HEK293 (cell line): ENCODE data around the gene STK32C.

Experiments used
- CTCF ChIA-PET: fragments of 350-600 bp; formaldehyde crosslinking; extraction: SDS; loops from one replicate; lab custom pipeline; 2021; ENCODE audit warnings: antibody characterized with exemption; lab: Yijun Ruan, JAX
- POLR2A ChIA-PET: fragments of 300-600 bp; formaldehyde crosslinking; extraction: SDS; loops from one replicate; lab custom pipeline; 2020; ENCODE audit warnings: antibody characterized with exemption, inconsistent platforms; lab: Yijun Ruan, JAX
- H3K27ac ChIP-seq: fragments of 200-500 bp; sonication (Bioruptor generic); 2 replicates; pipeline ENCODE4 v1.5.1; 2014; ENCODE audit warnings: low read depth, low read length, control low read depth, inconsistent platforms; ENCODE audit errors: extremely low read depth
- H3K36me3 ChIP-seq, 2 experiments: fragments of 200-500 bp in 1 of 2; sonication (Bioruptor generic) in 1 of 2; 1 replicate in 1 of 2; 2 replicates in 1 of 2; pipeline ENCODE4 v1.5.1; 2014 to 2017; ENCODE audit warnings: inconsistent platforms in 2 of 2, low read length in 2 of 2; ENCODE audit not compliant: control insufficient read depth in 2 of 2, insufficient read depth in 1 of 2
- H3K4me1 ChIP-seq: fragments of 200-500 bp; sonication (Bioruptor generic); 2 replicates; pipeline ENCODE4 v1.5.1; 2014; ENCODE audit warnings: mild to moderate bottlenecking, low read length, inconsistent platforms; ENCODE audit not compliant: control insufficient read depth, insufficient read depth
- H3K4me3 ChIP-seq: 2 replicates; pipeline ENCODE4 v1.5.1; 2011; ENCODE audit warnings: low read depth, mild to moderate bottlenecking, control low read depth, low read length, moderate library complexity
- H3K9me3 ChIP-seq: fragments of 200-500 bp; sonication (Bioruptor generic); 2 replicates; pipeline ENCODE4 v1.5.1; 2014; ENCODE audit warnings: low read depth, low read length, inconsistent platforms; ENCODE audit not compliant: control insufficient read depth, insufficient read depth
- MZF1 ChIP-seq: fragments of 450-650 bp; formaldehyde crosslinking; IDR thresholded peaks from 2 replicates; pipeline ENCODE4 v1.5.1; 2017; ENCODE audit warnings: missing biosample characterization, missing genetic modification characterization, borderline replicate concordance
- SCRT2 ChIP-seq: fragments of 450-650 bp; formaldehyde crosslinking; IDR thresholded peaks from 2 replicates; pipeline ENCODE4 v1.5.1; 2016; ENCODE audit warnings: missing biosample characterization, missing genetic modification characterization
- ZBTB8A ChIP-seq: fragments of 450-650 bp; formaldehyde crosslinking; IDR thresholded peaks from 2 replicates; pipeline ENCODE4 v1.5.1; 2016; ENCODE audit warnings: missing biosample characterization, missing genetic modification characterization
- ZNF184 ChIP-seq: fragments of 450-650 bp; IDR thresholded peaks from 2 replicates; pipeline ENCODE4 v1.5.1; 2018; ENCODE audit warnings: missing biosample characterization, mild to moderate bottlenecking, missing genetic modification characterization
- ZNF266 ChIP-seq: fragments of 450-650 bp; formaldehyde crosslinking; IDR thresholded peaks from 2 replicates; pipeline ENCODE4 v1.5.1; 2016; ENCODE audit warnings: missing biosample characterization, missing genetic modification characterization, low read depth
- ZNF404 ChIP-seq: fragments of 450-650 bp; formaldehyde crosslinking; IDR thresholded peaks from 2 replicates; pipeline ENCODE4 v1.5.1; 2017; ENCODE audit warnings: missing biosample characterization, missing genetic modification characterization
- ZNF426 ChIP-seq: fragments of 450-650 bp; formaldehyde crosslinking; IDR thresholded peaks from 2 replicates; pipeline ENCODE4 v1.5.1; 2017; ENCODE audit warnings: missing biosample characterization, missing genetic modification characterization, mild to moderate bottlenecking, inconsistent platforms, moderate library complexity
- ZNF529 ChIP-seq: fragments of 450-650 bp; formaldehyde crosslinking; IDR thresholded peaks from 2 replicates; pipeline ENCODE4 v1.5.1; 2017; ENCODE audit warnings: missing genetic modification characterization, missing biosample characterization; ENCODE audit not compliant: insufficient replicate concordance
- ZNF560 ChIP-seq: fragments of 450-650 bp; formaldehyde crosslinking; IDR thresholded peaks from 2 replicates; pipeline ENCODE4 v1.5.1; 2017; ENCODE audit warnings: missing biosample characterization, missing genetic modification characterization, borderline replicate concordance
- ZNF571 ChIP-seq: fragments of 450-650 bp; formaldehyde crosslinking; IDR thresholded peaks from 2 replicates; pipeline ENCODE4 v1.5.0; 2017; ENCODE audit warnings: missing biosample characterization, missing genetic modification characterization
- ZNF600 ChIP-seq: fragments of 450-650 bp; formaldehyde crosslinking; IDR thresholded peaks from 2 replicates; pipeline ENCODE4 v1.5.1; 2016; ENCODE audit warnings: missing biosample characterization, missing genetic modification characterization
- ZNF624 ChIP-seq: fragments of 450-650 bp; formaldehyde crosslinking; IDR thresholded peaks from 2 replicates; pipeline ENCODE4 v1.5.1; 2017; ENCODE audit warnings: missing biosample characterization, missing genetic modification characterization
- ZNF626 ChIP-seq: fragments of 450-650 bp; sonication (Bioruptor Pico); formaldehyde crosslinking; IDR thresholded peaks from 2 replicates; pipeline ENCODE4 v1.5.1; 2018; ENCODE audit warnings: missing biosample characterization, missing genetic modification characterization, inconsistent platforms
- ZSCAN23 ChIP-seq: fragments of 450-650 bp; formaldehyde crosslinking; IDR thresholded peaks from 2 replicates; pipeline ENCODE4 v1.5.1; 2016; ENCODE audit warnings: missing biosample characterization, missing genetic modification characterization
- TF ChIP-seq, protein P1 (sequence below): fragments of 450-650 bp; formaldehyde crosslinking; conservative IDR thresholded peaks from 2 replicates; pipeline ENCODE4 v1.5.1; 2016; ENCODE audit warnings: low read depth, missing biosample characterization, missing genetic modification characterization
- TF ChIP-seq, protein P2 (sequence below): fragments of 450-650 bp; formaldehyde crosslinking; optimal IDR thresholded peaks from 2 replicates; pipeline ENCODE3; 2016; ENCODE audit warnings: missing biosample characterization, mild to moderate bottlenecking, missing genetic modification characterization
- TF ChIP-seq, protein P3 (sequence below): fragments of 450-650 bp; formaldehyde crosslinking; IDR thresholded peaks from 2 replicates; pipeline ENCODE4 v1.5.1; 2016; ENCODE audit warnings: missing biosample characterization, missing genetic modification characterization
- TF ChIP-seq, protein P4 (sequence below): fragments of 450-650 bp; formaldehyde crosslinking; IDR thresholded peaks from 2 replicates; pipeline ENCODE4 v1.5.1; 2016; ENCODE audit warnings: missing biosample characterization, missing genetic modification characterization

Gene STK32C

DNA sequence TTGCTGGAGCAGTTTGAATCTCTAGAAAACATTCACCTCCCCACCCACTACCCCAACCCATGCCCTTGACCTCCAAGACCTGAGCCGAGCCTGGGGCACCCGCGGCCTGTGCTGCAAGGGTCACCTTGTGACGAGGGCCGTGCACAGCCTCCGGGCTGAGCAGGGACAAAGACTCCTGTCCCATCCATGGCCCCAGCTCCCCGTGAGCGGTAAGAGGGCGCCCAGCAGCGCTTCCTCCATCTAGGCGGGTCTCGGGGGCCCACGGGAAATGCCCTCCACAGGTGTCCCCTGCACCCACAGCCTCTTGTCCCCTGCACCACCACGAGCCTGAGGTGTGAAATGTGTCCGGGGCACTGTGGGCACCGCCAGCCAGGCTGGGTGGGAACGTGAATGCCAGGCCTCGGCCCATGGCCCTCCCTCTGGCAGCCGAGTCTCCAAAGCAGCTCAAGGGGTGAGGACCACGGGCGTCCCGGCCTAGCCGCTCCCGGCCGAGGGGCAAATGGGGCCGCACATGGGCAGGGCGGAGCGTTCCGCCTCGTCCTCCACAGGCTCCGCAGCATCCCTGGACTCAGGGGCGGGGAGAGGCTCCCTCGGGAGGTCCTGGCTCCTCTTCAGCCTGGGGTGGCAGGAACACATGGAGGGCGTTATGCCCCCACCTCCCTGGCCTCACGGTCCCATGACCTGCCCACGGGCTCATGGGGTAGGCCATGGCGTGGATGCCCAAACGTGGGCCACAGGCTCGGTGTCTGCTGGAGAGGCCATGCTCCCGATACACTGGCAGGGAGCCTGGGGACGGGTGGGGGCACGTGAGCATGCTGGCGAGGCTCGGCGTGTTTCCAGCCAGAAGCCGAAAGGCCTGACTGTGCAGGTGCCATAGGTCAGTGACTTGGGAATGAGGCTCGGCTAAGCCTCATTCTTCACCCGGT is 100.0 kb downstream of the STK32C start:
- no peaks in the 10 kb centered on the region for H3K36me3 ChIP-seq
- ChIA-PET CTCF (interaction anchor here (0.6 kb wide), 1 partner anchor 107 kb away, joined by 3 read pairs; no protein-coding TSS in a partner anchor), POLR2A (no interaction called here)
- no peaks in the 10 kb centered on the region for H3K4me1 ChIP-seq
- H3K27ac ChIP-seq: no peak overlapping the region
- H3K9me3 ChIP-seq: no peaks in the 10 kb centered on the region
- no peak overlapping the region for H3K4me3 ChIP-seq
- 0 out of 2 replicates have a peak, but pooled peaks have one; percentile 34 for TF ChIP-seq ZNF600 (tag by site-specific recombination)
- TF ChIP-seq, protein P1, sequence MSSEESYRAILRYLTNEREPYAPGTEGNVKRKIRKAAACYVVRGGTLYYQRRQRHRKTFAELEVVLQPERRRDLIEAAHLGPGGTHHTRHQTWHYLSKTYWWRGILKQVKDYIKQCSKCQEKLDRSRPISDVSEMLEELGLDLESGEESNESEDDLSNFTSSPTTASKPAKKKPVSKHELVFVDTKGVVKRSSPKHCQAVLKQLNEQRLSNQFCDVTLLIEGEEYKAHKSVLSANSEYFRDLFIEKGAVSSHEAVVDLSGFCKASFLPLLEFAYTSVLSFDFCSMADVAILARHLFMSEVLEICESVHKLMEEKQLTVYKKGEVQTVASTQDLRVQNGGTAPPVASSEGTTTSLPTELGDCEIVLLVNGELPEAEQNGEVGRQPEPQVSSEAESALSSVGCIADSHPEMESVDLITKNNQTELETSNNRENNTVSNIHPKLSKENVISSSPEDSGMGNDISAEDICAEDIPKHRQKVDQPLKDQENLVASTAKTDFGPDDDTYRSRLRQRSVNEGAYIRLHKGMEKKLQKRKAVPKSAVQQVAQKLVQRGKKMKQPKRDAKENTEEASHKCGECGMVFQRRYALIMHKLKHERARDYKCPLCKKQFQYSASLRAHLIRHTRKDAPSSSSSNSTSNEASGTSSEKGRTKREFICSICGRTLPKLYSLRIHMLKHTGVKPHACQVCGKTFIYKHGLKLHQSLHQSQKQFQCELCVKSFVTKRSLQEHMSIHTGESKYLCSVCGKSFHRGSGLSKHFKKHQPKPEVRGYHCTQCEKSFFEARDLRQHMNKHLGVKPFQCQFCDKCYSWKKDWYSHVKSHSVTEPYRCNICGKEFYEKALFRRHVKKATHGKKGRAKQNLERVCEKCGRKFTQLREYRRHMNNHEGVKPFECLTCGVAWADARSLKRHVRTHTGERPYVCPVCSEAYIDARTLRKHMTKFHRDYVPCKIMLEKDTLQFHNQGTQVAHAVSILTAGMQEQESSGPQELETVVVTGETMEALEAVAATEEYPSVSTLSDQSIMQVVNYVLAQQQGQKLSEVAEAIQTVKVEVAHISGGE: no peak

DNA sequence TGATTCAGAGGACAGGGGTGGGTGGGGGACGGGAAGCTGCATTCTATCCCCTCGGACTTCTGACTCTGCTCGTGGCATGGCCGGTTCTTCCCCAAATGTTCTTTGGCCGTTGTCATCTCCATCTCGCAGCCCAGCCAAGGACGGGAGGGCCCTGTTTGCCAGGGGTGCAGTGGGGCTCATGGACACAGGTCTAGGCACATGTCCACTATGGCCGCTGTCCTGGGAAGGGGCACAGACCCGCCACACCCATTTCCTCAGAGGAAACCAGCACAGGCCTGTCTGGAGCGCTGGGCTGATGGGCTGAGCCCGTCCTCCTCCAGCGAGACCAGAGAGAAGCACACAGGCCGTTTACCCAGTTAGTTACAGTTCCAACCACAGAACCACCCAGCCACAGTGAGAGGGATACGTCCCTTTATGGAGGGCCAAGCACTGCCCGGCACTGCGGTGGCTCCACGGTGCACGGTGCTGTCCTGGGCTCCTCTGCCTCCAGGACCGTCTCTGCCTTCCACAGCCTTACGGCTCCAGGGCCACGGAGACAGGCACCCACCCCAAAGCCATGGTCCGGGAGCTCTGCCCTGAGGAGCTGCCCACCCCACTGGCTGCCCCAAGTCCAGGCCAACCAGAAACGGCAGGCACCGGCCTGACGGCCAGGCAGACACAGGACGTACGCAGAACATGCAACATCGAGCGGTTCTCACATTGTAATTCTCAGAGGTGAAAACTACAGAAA is 100.8 kb downstream of the STK32C start:
- POLR2A ChIA-PET: no interaction called here
- TF ChIP-seq ZNF560 (tag by site-specific recombination): no peak
- TF ChIP-seq, all 188 proteins: peak for 0
- Histone ChIP-seq H3K27ac (no peak overlapping the region), H3K4me1 (no peaks in the 10 kb centered on the region), H3K36me3 (no peaks in the 10 kb centered on the region), H3K9me3 (no peaks in the 10 kb centered on the region), H3K4me3 (no peak overlapping the region)
- CTCF ChIA-PET: no interaction called here

DNA sequence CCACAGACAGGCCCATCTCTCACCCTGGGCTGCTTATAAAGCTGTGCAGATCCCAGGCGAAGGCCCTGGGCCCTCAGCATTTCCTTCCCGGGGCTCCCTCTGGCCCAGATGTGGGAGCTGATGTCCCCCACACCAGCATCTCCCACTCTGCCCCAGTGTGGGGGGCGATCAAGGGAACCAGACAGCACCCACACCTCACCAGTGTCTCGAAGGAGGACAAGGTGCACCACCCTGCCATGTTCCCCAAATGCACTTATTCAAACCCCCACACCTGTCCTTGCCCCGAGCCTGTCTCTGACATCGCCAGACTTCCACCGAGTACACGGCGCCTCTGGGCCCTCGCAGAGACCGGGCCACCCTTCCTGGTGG is 101.4 kb downstream of the STK32C start:
- no peak overlapping the region for H3K27ac ChIP-seq
- H3K4me3 ChIP-seq: no peak overlapping the region
- no peaks in the 10 kb centered on the region for H3K9me3 ChIP-seq
- no peaks in the 10 kb centered on the region for H3K4me1 ChIP-seq
- CTCF ChIA-PET: no interaction called here
- no peaks in the 10 kb centered on the region for H3K36me3 ChIP-seq
- POLR2A ChIA-PET: no interaction called here
- TF ChIP-seq, protein P2, sequence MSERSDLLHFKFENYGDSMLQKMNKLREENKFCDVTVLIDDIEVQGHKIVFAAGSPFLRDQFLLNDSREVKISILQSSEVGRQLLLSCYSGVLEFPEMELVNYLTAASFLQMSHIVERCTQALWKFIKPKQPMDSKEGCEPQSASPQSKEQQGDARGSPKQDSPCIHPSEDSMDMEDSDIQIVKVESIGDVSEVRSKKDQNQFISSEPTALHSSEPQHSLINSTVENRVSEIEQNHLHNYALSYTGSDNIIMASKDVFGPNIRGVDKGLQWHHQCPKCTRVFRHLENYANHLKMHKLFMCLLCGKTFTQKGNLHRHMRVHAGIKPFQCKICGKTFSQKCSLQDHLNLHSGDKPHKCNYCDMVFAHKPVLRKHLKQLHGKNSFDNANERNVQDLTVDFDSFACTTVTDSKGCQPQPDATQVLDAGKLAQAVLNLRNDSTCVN (tag by site-specific recombination): no peak
- no peak for TF ChIP-seq ZNF571 (tag by site-specific recombination)
- TF ChIP-seq ZNF266 (tag by site-specific recombination): no peak
- TF ChIP-seq ZNF184: no peak
- TF ChIP-seq, protein P3, sequence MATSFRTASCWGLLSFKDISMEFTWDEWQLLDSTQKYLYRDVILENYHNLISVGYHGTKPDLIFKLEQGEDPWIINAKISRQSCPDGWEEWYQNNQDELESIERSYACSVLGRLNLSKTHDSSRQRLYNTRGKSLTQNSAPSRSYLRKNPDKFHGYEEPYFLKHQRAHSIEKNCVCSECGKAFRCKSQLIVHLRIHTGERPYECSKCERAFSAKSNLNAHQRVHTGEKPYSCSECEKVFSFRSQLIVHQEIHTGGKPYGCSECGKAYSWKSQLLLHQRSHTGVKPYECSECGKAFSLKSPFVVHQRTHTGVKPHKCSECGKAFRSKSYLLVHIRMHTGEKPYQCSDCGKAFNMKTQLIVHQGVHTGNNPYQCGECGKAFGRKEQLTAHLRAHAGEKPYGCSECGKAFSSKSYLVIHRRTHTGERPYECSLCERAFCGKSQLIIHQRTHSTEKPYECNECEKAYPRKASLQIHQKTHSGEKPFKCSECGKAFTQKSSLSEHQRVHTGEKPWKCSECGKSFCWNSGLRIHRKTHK (tag by site-specific recombination): no peak
- TF ChIP-seq ZSCAN23 (tag by site-specific recombination): no peak
- no peak for TF ChIP-seq ZNF404 (tag by site-specific recombination)
- no peak for TF ChIP-seq ZNF626
- TF ChIP-seq, protein P4, sequence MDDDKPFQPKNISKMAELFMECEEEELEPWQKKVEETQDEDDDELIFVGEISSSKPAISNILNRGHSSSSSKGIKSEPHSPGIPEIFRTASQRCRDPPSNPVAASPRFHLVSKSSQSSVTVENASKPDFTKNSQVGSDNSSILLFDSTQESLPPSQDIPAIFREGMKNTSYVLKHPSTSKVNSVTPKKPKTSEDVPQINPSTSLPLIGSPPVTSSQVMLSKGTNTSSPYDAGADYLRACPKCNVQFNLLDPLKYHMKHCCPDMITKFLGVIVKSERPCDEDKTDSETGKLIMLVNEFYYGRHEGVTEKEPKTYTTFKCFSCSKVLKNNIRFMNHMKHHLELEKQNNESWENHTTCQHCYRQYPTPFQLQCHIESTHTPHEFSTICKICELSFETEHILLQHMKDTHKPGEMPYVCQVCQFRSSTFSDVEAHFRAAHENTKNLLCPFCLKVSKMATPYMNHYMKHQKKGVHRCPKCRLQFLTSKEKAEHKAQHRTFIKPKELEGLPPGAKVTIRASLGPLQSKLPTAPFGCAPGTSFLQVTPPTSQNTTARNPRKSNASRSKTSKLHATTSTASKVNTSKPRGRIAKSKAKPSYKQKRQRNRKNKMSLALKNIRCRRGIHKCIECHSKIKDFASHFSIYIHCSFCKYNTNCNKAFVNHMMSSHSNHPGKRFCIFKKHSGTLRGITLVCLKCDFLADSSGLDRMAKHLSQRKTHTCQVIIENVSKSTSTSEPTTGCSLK (tag by site-specific recombination): no peak
- no peak for TF ChIP-seq MZF1 (tag by site-specific recombination)
- TF ChIP-seq ZBTB8A (tag by site-specific recombination): no peak
- TF ChIP-seq ZNF624 (tag by site-specific recombination): no peak
- no peak for TF ChIP-seq ZNF426
- TF ChIP-seq SCRT2: no peak
- no peak for TF ChIP-seq ZNF529 (tag by site-specific recombination)
